ENCODE results near the gene LRP1-AS.

LRP1-AS gene

DNA sequence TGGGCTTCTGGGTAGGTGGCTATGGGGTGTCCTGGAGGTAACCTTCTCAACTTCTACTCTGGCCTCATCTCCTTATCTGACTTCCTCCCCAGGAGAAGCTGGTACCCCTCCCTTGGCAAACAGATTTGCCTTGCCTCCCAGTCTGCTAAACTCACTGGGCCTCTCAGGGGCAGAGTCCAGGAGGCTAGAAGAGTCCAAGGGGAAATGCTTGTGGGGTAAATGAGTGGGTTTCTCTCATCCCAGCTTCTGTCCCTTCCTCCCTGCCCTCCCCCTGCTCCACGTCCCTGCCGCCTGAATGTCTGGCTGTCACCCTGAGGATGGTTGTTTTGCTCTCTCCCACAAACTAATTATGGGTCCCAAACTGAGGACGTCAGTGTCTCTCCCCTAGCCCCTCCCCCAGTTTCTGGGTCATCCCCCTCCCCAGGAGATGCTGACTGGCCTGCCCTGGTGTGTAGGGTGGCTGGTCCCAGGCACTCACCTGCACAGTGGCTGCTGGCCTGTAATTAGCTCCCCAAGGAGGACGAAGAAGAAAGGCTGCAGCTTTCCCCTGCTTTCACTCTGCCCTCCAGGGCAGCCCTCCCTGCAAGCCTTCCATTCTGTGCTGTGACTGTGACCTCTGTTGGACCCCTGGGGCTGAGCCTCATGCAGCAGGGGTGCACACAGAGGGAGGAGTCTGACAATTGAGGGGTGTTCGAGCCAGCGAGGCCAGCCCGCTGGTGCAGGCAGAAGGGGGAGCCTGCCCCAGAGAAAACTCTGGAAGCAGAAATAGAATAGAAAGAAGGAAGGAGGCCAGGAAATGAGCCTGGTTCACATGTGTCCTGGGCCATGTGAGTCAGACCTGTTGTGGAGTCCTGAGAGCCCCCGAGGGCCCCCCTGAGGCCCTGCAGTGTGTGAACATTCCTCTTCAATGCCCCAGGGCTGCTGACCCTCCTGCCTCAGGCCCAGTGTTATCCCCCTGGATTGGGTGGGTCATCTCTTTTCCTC, at the start of gene LRP1-AS:
Gene LRP1-AS, minus strand, starts transcription at position 659 of the 984 bp plus-strand sequence.
- DNase-seq (ENCODE audit: low spot score) = no peak

DNA sequence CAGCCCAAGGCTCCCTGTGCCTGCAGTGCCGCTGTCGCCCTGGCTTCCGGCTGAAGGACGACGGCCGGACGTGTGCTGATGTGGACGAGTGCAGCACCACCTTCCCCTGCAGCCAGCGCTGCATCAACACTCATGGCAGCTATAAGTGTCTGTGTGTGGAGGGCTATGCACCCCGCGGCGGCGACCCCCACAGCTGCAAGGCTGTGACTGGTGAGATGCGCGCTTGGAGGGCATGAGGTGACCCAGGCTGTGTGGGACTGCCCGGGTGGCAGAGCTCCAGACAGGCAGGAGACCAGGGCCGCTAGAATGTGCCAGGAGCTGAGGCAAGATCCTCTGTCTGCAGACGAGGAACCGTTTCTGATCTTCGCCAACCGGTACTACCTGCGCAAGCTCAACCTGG, 49.5 kb upstream of the LRP1-AS start:
- no peak for DNase-seq (ENCODE audit: low spot score)

DNA sequence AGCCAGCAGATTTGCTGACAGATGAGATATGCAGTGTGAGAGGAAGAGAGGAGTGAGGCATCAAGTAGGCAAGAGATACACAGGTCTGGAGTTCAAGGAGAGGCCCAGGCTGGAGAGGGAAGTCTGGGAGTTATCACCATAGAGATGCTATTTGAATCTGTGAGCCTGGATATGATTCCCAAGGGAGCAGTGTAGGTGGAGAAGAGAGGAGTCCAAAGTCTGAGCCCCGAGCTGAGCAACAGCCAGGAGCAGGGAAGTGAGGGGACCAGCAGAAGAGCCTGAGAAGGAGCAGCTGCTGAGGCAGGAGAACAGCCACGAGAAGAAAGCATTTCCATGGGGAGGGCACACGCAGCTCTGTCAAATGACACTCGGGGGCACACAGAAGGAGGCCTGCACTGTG, 49.0 kb upstream of the LRP1-AS start:
- no peak for DNase-seq (ENCODE audit: low spot score)

DNA sequence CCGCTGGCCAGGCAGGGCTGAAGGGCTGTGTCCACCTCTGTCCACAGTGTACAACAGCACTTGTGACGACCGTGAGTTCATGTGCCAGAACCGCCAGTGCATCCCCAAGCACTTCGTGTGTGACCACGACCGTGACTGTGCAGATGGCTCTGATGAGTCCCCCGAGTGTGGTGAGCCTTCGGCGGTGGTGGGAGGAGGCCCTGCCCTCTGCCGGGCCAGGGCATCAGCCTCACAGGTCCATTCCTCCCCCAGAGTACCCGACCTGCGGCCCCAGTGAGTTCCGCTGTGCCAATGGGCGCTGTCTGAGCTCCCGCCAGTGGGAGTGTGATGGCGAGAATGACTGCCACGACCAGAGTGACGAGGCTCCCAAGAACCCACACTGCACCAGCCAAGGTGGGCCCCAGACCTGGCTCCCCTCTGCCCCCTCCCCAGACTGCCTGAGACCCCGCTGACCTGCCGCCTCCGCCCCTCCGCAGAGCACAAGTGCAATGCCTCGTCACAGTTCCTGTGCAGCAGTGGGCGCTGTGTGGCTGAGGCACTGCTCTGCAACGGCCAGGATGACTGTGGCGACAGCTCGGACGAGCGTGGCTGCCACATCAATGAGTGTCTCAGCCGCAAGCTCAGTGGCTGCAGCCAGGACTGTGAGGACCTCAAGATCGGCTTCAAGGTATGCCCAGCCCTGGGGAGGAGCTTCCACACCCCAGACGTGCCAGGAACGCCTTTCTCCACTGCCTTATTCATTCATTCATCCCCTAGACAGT, 48.4 kb upstream of the LRP1-AS start:
- DNase-seq (ENCODE audit: low spot score) = no peak

DNA sequence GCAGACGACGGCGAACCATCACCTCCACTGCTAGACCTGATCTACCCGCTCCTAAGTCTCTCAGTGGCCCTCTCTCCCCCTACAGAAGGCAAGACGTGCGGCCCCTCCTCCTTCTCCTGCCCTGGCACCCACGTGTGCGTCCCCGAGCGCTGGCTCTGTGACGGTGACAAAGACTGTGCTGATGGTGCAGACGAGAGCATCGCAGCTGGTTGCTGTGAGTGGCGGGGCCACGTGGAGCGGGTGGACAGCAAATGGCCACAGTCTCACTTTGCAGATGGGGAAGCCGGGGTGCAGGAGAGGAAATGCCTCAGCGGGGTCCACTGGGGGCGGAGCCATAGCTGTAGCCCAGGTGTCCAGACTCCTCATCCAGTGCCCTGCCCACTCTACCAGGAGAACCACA, 47.8 kb upstream of the LRP1-AS start:
- no peak for DNase-seq (ENCODE audit: low spot score)

DNA sequence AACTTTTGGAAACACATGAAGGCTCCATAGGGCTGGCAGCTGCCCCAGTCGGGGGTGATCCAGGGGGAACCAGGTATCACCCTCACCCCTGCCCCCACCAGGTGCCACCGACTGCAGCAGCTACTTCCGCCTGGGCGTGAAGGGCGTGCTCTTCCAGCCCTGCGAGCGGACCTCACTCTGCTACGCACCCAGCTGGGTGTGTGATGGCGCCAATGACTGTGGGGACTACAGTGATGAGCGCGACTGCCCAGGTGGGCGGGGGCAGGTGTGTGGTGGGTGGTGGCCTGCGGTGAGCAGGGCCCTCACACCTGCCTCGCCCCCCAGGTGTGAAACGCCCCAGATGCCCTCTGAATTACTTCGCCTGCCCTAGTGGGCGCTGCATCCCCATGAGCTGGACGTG, 46.8 kb upstream of the LRP1-AS start:
- no peak for DNase-seq (ENCODE audit: low spot score)

DNA sequence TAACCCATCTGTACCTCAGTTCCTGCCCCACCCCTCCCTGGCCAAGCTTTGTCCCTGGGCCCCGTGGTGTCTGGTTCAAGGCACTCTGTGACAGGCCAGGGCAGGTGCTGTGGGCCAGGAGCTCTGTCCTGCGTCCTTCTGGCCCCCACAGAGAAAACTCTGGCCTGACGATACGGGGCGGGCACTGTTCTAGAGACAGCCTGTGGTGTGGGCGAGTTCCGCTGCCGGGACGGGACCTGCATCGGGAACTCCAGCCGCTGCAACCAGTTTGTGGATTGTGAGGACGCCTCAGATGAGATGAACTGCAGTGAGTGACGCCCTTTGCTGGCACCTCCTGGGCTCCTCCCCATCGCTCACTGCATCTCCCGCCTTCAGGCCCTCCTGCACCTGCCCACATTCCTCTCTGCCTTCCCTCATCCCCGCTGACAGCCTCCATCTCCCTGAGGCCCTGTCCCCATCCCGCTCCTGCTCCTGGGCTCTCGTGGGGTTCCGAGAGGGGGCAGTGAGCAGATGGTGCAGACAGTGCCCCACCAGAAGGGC, 46.4 kb upstream of the LRP1-AS start:
- no peak for DNase-seq (ENCODE audit: low spot score)

DNA sequence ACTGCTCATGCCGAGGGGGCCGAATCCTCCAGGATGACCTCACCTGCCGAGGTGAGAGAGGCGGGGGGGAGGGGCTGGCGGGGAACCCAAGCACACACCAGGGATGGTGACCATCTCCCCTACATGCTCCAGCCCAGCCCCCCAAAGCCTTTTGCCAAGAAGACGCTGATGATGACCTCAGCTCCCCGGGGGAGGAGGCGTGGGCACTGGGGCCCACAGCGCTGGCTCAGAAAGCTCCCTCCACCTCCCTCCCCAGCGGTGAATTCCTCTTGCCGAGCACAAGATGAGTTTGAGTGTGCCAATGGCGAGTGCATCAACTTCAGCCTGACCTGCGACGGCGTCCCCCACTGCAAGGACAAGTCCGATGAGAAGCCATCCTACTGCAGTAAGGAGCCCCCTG, 45.5 kb upstream of the LRP1-AS start:
- no peak for DNase-seq (ENCODE audit: low spot score)

DNA sequence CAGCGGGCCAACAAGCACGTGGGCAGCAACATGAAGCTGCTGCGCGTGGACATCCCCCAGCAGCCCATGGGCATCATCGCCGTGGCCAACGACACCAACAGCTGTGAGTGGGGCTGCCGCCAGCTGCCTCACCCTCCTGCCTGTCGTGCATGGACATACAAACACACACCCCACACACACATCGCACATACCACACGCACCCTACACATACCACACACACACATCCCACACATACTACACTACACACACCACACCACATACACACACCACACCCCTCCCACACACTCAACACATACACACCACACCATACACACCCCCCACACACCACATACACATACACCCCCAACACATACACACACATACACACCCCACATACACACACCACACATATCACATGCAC, 44.0 kb upstream of the LRP1-AS start:
- DNase-seq (ENCODE audit: low spot score) = no peak

DNA sequence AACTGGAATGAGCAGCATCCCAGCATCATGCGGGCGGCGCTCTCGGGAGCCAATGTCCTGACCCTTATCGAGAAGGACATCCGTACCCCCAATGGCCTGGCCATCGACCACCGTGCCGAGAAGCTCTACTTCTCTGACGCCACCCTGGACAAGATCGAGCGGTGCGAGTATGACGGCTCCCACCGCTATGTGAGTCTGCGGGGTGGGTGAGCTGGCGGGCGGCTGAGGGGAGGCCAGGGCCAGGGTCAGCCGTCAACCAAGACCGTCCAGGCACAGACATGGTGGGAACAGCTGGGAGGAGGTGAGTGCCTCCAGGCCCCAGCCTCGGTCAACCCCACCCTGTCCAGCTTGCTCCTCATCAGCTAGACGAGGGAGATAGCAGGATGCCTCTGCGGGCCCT, 43.4 kb upstream of the LRP1-AS start:
- no peak for DNase-seq (ENCODE audit: low spot score)

DNA sequence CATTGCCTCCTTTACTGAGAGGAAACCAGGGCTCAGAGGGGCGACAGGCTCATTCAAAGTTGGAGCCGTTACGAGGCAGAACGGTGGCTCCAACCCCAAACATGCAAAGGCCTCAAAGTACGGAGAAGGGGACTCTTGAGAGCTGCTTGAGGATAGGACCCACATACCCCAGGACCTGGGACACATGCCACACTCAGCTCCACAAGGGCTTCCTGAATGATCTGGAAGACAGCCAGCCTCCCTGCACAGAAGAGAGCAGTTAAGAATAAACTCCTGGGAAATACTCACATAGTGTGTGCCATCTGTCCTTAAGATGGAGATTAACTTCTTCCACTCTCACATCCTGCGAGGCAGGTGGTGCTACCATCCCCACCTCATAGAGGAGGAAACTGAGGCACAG, 42.6 kb upstream of the LRP1-AS start:
- no peak for DNase-seq (ENCODE audit: low spot score)

DNA sequence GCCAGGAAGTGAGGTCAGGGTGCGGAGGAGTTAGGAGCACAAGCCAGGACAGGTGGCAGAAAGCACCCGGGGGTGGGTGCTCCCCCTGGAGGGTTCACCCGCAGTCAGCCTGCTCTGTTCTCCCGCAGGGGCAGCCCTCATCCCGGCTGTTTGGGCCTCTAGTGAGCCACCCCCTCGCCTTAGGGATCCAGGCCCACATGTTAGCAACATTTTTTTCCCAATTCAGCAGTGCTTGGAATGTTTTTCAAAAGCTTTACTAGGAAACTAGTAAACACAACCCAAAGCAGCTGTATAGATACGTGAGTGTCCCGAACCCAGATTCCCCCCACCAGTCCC, 40.6 kb upstream of the LRP1-AS start:
- no peak for DNase-seq (ENCODE audit: low spot score)

DNA sequence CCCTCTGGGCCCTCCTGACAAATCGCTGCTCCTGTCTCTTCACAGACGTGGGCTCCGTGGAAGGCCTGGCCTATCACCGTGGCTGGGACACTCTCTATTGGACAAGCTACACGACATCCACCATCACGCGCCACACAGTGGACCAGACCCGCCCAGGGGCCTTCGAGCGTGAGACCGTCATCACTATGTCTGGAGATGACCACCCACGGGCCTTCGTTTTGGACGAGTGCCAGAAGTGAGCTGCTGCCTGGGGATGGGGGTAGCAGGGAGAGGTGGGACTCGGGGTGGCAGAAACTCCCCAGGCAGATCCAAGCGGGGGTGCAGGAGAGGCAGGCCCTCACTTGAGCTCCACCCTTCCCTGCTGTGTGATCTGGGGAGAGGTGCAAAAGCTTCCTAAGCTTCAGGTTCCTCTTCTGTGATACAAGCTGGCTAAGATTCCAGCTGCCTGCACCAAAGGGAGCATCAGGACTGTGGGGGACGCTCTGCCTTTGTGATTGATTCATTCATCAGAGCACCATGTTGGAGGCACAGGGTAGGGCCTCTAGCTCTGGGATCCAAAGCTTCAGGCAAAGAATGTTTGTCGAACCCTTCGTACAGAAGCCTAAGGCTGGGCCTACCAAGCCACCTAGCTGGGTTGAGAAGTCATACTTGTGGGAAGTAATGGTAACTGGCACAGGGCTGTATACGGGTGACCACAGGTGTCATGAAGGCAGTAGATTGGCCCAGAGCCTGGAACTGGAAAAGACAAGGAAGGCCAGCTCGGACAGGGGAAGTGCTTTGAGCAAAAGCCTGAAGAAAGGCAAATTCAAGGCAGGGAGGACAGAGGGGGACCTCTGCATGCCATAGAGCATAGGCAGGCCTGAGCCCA, 40.0 kb upstream of the LRP1-AS start:
- DNase-seq (ENCODE audit: low spot score) = no peak

DNA sequence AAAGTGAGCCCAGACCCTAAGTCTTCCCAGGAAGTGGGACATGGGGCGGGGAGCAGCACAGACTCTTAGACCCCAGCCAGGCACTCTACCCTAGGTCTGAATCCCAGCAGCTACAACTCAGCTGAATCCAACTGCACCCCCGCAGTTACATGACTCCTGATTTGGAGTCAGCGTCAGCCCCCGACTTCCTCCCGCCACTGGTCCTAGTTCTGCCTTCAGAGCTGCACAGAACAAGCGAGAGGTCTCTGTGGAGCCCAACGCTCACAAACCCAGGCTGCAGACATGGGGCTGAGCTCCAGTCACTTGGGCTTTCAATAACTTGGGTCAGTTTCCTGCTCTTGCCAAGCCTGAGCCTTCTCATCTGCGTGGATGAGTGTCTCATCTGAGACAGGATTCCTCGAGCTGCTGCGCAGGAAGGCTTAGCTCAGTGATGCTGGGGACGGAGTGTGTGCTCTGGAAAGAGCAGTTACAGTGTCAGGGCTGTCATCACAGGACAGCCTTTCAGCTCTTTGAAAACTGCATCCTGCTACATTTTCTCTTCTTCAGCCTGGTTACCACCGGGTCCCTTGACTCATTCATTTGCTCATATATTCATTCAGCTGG, 38.6 kb upstream of the LRP1-AS start:
- no peak for DNase-seq (ENCODE audit: low spot score)

DNA sequence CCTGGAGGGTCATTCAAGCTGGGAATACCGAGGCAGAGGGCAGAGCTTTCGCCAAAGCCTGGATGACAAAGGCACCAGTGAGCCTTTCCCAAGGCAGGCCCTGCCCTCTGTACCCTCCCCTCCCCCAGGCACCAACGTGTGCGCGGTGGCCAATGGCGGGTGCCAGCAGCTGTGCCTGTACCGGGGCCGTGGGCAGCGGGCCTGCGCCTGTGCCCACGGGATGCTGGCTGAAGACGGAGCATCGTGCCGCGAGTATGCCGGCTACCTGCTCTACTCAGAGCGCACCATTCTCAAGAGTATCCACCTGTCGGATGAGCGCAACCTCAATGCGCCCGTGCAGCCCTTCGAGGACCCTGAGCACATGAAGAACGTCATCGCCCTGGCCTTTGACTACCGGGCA, 38.0 kb upstream of the LRP1-AS start:
- DNase-seq (ENCODE audit: low spot score) = no peak

DNA sequence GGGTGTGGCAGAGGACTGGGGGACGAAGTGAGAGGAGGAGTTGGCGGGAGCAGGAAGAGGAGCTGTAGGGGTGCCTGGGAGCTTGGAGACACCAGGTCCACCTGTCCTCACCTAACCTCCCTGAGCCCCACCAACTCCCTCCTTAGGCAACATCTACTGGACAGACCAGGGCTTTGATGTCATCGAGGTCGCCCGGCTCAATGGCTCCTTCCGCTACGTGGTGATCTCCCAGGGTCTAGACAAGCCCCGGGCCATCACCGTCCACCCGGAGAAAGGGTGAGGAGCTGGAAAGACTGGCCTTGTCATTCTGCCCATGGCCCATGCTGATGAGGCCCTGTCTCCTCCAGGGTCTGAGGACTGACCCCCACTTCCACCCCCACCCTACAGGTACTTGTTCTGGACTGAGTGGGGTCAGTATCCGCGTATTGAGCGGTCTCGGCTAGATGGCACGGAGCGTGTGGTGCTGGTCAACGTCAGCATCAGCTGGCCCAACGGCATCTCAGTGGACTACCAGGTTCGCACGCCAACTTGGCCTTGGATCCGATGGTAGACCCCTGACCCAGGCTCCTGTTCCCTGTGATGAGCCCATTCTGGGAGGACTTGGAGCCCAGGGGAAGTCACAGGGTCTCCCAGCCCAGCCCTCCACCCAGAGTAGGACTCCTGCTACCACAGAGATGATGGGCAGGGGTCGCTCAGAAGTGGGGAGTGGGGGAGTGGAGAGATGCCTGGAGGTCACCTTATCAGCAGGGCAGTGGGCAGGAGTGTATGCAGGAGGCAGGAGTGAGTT, 36.7 kb upstream of the LRP1-AS start:
- DNase-seq (ENCODE audit: low spot score) = no peak

DNA sequence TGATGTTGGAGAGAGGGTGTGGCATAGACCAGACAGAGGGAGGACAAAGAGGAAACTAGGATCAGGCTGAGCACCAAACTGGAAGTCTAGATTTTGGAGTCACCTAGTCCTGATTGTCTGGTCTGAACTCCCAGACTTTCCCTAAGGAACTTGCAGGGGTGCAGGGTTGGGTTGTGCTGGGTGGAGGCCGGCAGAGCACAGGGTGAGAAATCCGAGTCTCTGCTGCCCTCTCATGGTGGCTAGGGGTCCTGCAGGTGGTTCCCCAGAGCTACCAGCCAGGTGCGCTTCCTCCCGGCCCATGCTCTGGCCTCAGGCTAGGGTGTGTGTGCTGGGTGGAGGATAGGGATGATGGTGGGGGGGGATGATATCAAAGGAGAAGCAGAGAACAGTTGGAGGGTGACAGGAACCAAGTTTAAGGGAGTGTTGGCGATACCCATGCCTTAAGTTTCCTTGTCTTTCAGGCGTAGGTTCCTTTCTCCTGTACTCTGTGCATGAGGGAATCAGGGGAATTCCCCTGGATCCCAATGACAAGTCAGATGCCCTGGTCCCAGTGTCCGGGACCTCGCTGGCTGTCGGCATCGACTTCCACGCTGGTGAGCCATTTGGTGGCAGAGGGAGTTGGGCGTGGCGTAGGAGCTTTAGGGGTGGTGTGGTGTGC, 35.6 kb upstream of the LRP1-AS start:
- DNase-seq (ENCODE audit: low spot score) = peak; percentile 40

DNA sequence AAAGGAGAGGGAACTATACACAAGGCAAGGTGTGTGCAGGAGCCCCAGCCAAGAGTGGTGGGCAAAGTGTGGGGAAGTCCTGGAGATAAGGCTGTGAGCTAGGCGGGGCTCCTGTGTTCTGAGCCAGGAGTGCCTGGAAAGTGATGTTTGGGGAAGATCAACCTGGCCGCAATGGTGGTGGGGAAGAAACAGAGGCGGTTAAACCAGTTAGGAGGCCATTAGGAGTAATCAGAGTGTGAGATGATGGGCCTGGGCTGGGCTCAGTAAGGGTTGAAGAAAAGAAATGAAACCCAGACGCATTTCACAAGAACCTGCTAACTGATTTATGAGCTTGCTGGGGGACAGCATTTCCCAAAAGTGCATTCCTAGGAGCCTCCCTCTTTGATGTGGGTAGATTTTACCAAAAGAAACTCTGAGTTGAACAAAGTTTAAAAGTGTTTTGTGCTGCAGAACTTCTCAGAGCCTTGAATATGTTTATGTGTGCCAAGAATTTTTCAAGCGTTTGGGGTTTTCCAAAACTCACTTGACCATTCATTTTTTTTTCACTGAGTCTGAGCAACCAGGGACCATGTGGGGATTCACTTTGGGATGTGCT, 34.2 kb upstream of the LRP1-AS start:
- no peak for DNase-seq (ENCODE audit: low spot score)

DNA sequence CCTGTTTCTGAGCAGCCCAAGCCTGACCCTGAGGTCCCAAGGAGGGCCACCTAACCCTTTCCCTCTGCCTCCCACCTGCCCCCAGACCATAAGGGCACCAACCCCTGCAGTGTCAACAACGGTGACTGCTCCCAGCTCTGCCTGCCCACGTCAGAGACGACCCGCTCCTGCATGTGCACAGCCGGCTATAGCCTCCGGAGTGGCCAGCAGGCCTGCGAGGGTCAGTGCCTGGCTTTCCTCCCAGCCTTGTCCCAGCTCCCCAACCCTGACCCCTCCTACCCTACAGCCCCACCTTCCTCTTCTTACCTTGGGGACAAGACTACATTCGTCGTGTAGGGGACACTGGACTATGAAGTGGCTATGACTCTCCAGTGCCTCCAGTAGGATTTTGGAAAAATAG, 33.7 kb upstream of the LRP1-AS start:
- DNase-seq (ENCODE audit: low spot score) = no peak
